ENCODE results near the gene SPHK1. TPM values are rescaled to one million over a fixed set of nuclear protein-coding genes. Genes with fewer than 3 reads are reported as not detected.

Gene SPHK1
- total RNA-seq, 2 experiments from 2014 or later = 0.28 to 0.78 TPM

GRCh38 chr17:76433693-76434092, 49.3 kb downstream of the SPHK1 start:
- peak overlapping the region; percentile 65 for H3K4me2 ChIP-seq (ENCODE audit: low read length)
- H3K27ac ChIP-seq (ENCODE audit: low read depth, low read length, poor library complexity, severe bottlenecking) = peak overlapping the region; percentile 92
- H3K9me3 ChIP-seq (ENCODE audit: low read length) = no peaks in the 10 kb centered on the region
- H3K79me2 ChIP-seq (ENCODE audit: insufficient read depth, low read depth, low read length) = peaks cover 98% of the 10 kb centered on the region
- H4K20me1 ChIP-seq (ENCODE audit: insufficient read depth, low read length) = no peaks in the 10 kb centered on the region
- peak overlapping the region; percentile 18 for H3K4me3 ChIP-seq (ENCODE audit: low read depth, low read length, poor library complexity, severe bottlenecking)
- no peak for TF ChIP-seq CTCF (conservative IDR thresholded peaks at IDR 0.05; ENCODE audit: low read length)
- no peak for TF ChIP-seq EZH2phosphoT487 (IDR thresholded peaks at IDR 0.05; ENCODE audit: borderline replicate concordance, low read depth, low read length)
- H3K9me2 ChIP-seq (ENCODE audit: insufficient read depth, low read length) = no peaks in the 10 kb centered on the region
- POLR2A ChIA-PET = no interaction called here
- BruUV-seq (replicated peaks) = no TSS peak
- CTCF ChIA-PET (ENCODE audit: unreplicated experiment) = no interaction called here
- H3K36me3 ChIP-seq (ENCODE audit: insufficient read depth, low read length) = peaks cover 20% of the 10 kb centered on the region; the same call in 1 of the 2 replicates
- peaks cover 84% of the 10 kb centered on the region for H3K4me1 ChIP-seq (ENCODE audit: insufficient read depth, low read length, poor library complexity, severe bottlenecking)
- intact Hi-C loops (cut with micrococcal nuclease; ENCODE audit: unreplicated experiment) = loop anchor here (2.0 kb wide), 1 partner anchor 19 kb away; the partner anchor contains the start of gene UBE2O
- DNase-seq (ENCODE audit: low spot score) = peak; percentile 34
- H2AFZ ChIP-seq (ENCODE audit: low read length) = no peak overlapping the region

GRCh38 chr17:76434870-76435269, 50.5 kb downstream of the SPHK1 start:
- ChIA-PET CTCF (ENCODE audit: unreplicated experiment) (interaction anchor here (0.5 to 1.5 kb wide), 3 partner anchors 7 to 24 kb away, joined by 3 to 7 read pairs (median 3); no protein-coding TSS in a partner anchor), POLR2A (interaction anchor here (0.6 to 1.4 kb wide), 6 partner anchors 9 to 909 kb away, joined by 3 to 4 read pairs (median 4); partner anchors contain the start of gene LLGL2)
- H3K27ac ChIP-seq (ENCODE audit: low read depth, low read length, poor library complexity, severe bottlenecking) = no peak overlapping the region
- H3K4me2 ChIP-seq (ENCODE audit: low read length) = peak overlapping the region; percentile 65
- BruUV-seq (replicated peaks) = no TSS peak
- no peak for DNase-seq (ENCODE audit: low spot score)
- peaks cover 84% of the 10 kb centered on the region for H3K4me1 ChIP-seq (ENCODE audit: insufficient read depth, low read length, poor library complexity, severe bottlenecking)
- TF ChIP-seq CTCF (conservative IDR thresholded peaks at IDR 0.05; ENCODE audit: low read length) (no peak), EZH2phosphoT487 (IDR thresholded peaks at IDR 0.05; ENCODE audit: borderline replicate concordance, low read depth, low read length) (no peak)
- no peaks in the 10 kb centered on the region for H3K9me2 ChIP-seq (ENCODE audit: insufficient read depth, low read length)
- no peaks in the 10 kb centered on the region for H3K9me3 ChIP-seq (ENCODE audit: low read length)
- H3K4me3 ChIP-seq (ENCODE audit: low read depth, low read length, poor library complexity, severe bottlenecking) = no peak overlapping the region
- peaks cover 98% of the 10 kb centered on the region for H3K79me2 ChIP-seq (ENCODE audit: insufficient read depth, low read depth, low read length)
- intact Hi-C loops (cut with micrococcal nuclease; ENCODE audit: unreplicated experiment) = no loop called here
- peaks cover 31% of the 10 kb centered on the region for H3K36me3 ChIP-seq (ENCODE audit: insufficient read depth, low read length)
- H4K20me1 ChIP-seq (ENCODE audit: insufficient read depth, low read length) = peaks cover 3% of the 10 kb centered on the region; the same call in 1 of the 2 replicates
- no peak overlapping the region for H2AFZ ChIP-seq (ENCODE audit: low read length)

GRCh38 chr17:76435751-76436150, 51.3 kb downstream of the SPHK1 start:
- CTCF ChIA-PET (ENCODE audit: unreplicated experiment) = interaction anchor here (0.6 to 1.5 kb wide), 5 partner anchors 8 to 66 kb away, joined by 3 to 7 read pairs (median 3); partner anchors contain the start of genes RHBDF2 and UBE2O

More at GRCh38 chr17:76435751-76436150, 51.3 kb downstream of the SPHK1 start:
- intact Hi-C loops (cut with micrococcal nuclease; ENCODE audit: unreplicated experiment) = no loop called here
- Histone ChIP-seq H3K4me1 (ENCODE audit: insufficient read depth, low read length, poor library complexity, severe bottlenecking) (peaks cover 84% of the 10 kb centered on the region), H4K20me1 (ENCODE audit: insufficient read depth, low read length) (peaks cover 4% of the 10 kb centered on the region; the same call in 1 of the 2 replicates), H3K79me2 (ENCODE audit: insufficient read depth, low read depth, low read length) (peaks cover 98% of the 10 kb centered on the region), H3K9me2 (ENCODE audit: insufficient read depth, low read length) (no peaks in the 10 kb centered on the region), H3K36me3 (ENCODE audit: insufficient read depth, low read length) (peaks cover 32% of the 10 kb centered on the region), H3K4me2 (ENCODE audit: low read length) (no peak overlapping the region), H3K27ac (ENCODE audit: low read depth, low read length, poor library complexity, severe bottlenecking) (no peak overlapping the region), H3K9me3 (ENCODE audit: low read length) (no peaks in the 10 kb centered on the region), H3K4me3 (ENCODE audit: low read depth, low read length, poor library complexity, severe bottlenecking) (no peak overlapping the region), H2AFZ (ENCODE audit: low read length) (no peak overlapping the region)
- POLR2A ChIA-PET = interaction anchor here (0.7 to 1.5 kb wide), 5 partner anchors 11 to 291 kb away, joined by 3 to 4 read pairs (median 4); no protein-coding TSS in a partner anchor
- no peak for TF ChIP-seq EZH2phosphoT487 (IDR thresholded peaks at IDR 0.05; ENCODE audit: borderline replicate concordance, low read depth, low read length)
- no peak for TF ChIP-seq CTCF (conservative IDR thresholded peaks at IDR 0.05; ENCODE audit: low read length)
- BruUV-seq (replicated peaks) = no TSS peak
- no peak for DNase-seq (ENCODE audit: low spot score)
